Measurements from ENCODE around the gene RIPOR1.

- no peak for TF ChIP-seq EZH2 (IDR thresholded peaks at IDR 0.05; ENCODE audit: borderline replicate concordance, low read length)
- TF ChIP-seq, protein P1, sequence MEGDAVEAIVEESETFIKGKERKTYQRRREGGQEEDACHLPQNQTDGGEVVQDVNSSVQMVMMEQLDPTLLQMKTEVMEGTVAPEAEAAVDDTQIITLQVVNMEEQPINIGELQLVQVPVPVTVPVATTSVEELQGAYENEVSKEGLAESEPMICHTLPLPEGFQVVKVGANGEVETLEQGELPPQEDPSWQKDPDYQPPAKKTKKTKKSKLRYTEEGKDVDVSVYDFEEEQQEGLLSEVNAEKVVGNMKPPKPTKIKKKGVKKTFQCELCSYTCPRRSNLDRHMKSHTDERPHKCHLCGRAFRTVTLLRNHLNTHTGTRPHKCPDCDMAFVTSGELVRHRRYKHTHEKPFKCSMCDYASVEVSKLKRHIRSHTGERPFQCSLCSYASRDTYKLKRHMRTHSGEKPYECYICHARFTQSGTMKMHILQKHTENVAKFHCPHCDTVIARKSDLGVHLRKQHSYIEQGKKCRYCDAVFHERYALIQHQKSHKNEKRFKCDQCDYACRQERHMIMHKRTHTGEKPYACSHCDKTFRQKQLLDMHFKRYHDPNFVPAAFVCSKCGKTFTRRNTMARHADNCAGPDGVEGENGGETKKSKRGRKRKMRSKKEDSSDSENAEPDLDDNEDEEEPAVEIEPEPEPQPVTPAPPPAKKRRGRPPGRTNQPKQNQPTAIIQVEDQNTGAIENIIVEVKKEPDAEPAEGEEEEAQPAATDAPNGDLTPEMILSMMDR (IDR thresholded peaks at IDR 0.05; ENCODE audit: low read length) = no peak
Measured at GRCh38 chr16:67506468-67506867, 22.2 kb upstream of the RIPOR1 start.
